ENCODE results near the gene SLC10A1. TPM values are rescaled to one million over a fixed set of nuclear protein-coding genes. Genes with fewer than 3 reads are reported as not detected.
A peak's percentile ranks its signal among the peaks of the same experiment; 100 is the strongest.

SLC10A1 gene
- total RNA-seq (not detected), polyA plus RNA-seq (ENCODE audit: insufficient read length in 6 of 6) (under 1 TPM; 0.14 to 0.40 (median 0.22) TPM)
- long read RNA-seq, donor 1, result 0 reads
- long read RNA-seq, donor 2, result 0 reads
- long read RNA-seq, donor 3, result 0 reads
- long read RNA-seq, donor 4, result 0 reads
- long read RNA-seq, donor 5, result 0 reads
- long read RNA-seq, donor 6, result 0 reads
- long read RNA-seq, donor 7, result 0 reads
- long read RNA-seq, donor 8, result 0 reads
- long read RNA-seq, donor 9, result 0 reads
- long read RNA-seq, donor 10, result 0 reads
- long read RNA-seq, donor 11, result 0 reads
- long read RNA-seq, donor 12, result 0 reads

- no peak for DNase-seq
- Histone ChIP-seq H3K4me1 (peaks cover 0 to 10% of the 10 kb centered on the region in 2 donors), H3K36me3 (no peaks in the 10 kb centered on the region), H3K4me3 (no peak within 1 kb of the TSS), H3K27ac (no peak within 1 kb of the TSS), H3K27me3 (no peaks in the 10 kb centered on the region), H3K9me3 (no peaks in the 10 kb centered on the region)
- intact Hi-C loops (cut with DNase I), result no loop called here
- peak; percentile 49 for ATAC-seq
- no peak for TF ChIP-seq CTCF (IDR thresholded peaks at IDR 0.05)
Observed at GRCh38 chr14:69796797-69797500, at the start of gene SLC10A1. SLC10A1 (minus strand) TSS chr14:69797241; CDS start chr14:69797155, 86 bp downstream.

GRCh38 chr14:69845787-69846186, 48.7 kb upstream of the SLC10A1 start:
- H3K9me3 ChIP-seq, result no peaks in the 10 kb centered on the region
- no peak overlapping the region for H3K27ac ChIP-seq
- intact Hi-C loops (cut with DNase I), result no loop called here
- DNase-seq (no peak), ATAC-seq (no peak)
- no peaks in the 10 kb centered on the region for H3K4me1 ChIP-seq
- TF ChIP-seq CTCF (IDR thresholded peaks at IDR 0.05), result no peak
- H3K27me3 ChIP-seq, result peaks cover 0 to 66% of the 10 kb centered on the region in 2 donors
- H3K36me3 ChIP-seq, result no peaks in the 10 kb centered on the region
- H3K4me3 ChIP-seq, result no peak overlapping the region

- no peak overlapping the region for H3K27ac ChIP-seq
- H3K36me3 ChIP-seq, result no peaks in the 10 kb centered on the region
- intact Hi-C loops (cut with DNase I), result no loop called here
- no peak for ATAC-seq
- H3K27me3 ChIP-seq, result peaks cover 0 to 69% of the 10 kb centered on the region in 2 donors
- no peaks in the 10 kb centered on the region for H3K4me1 ChIP-seq
- no peak overlapping the region for H3K4me3 ChIP-seq
- no peaks in the 10 kb centered on the region for H3K9me3 ChIP-seq
- no peak for TF ChIP-seq CTCF (IDR thresholded peaks at IDR 0.05)
- no peak for DNase-seq
Observed at GRCh38 chr14:69845050-69845581, 48.1 kb upstream of the SLC10A1 start.

GRCh38 chr14:69844171-69844570, 47.1 kb upstream of the SLC10A1 start:
- TF ChIP-seq CTCF (IDR thresholded peaks at IDR 0.05), result no peak
- Histone ChIP-seq H3K4me1 (no peaks in the 10 kb centered on the region), H3K27me3 (peaks cover 0 to 62% of the 10 kb centered on the region in 2 donors), H3K36me3 (no peaks in the 10 kb centered on the region), H3K27ac (no peak overlapping the region), H3K9me3 (no peaks in the 10 kb centered on the region), H3K4me3 (no peak overlapping the region)
- intact Hi-C loops (cut with DNase I), result no loop called here
- ATAC-seq, result no peak
- no peak for DNase-seq

Measured in left lung (tissue), 14 donors.